Uterus (tissue), 4 donors: ENCODE results near the gene CTDSPL. TPM values are rescaled to one million over a fixed set of nuclear protein-coding genes. Genes with fewer than 3 reads are reported as not detected.
A peak's percentile ranks its signal among the peaks of the same experiment; 100 is the strongest.
"Not testable (repeated sequence)": the region's sequence is repeated elsewhere in the genome, so short reads cannot be mapped to it uniquely, and the experiment has no call there.

ENCODE experiments used
- DNase-seq, 2 donors: peaks; one replicate each; pipeline ENCODE4 v3.0.0-alpha.2; 2019 to 2020
- H3K27ac ChIP-seq, 2 donors: fragments of 200-600 bp; sonication (generic); 1 replicate in 1 of 2; 2 replicates in 1 of 2; pipeline ENCODE4 v1.5.1; 2016 to 2018
- H3K27me3 ChIP-seq, 2 donors: fragments of 200-600 bp; sonication (generic); one replicate each; pipeline ENCODE4 v1.5.1; 2018 to 2019; ENCODE audit warnings: control low read depth in 1 of 2
- H3K36me3 ChIP-seq, 2 donors: fragments of 200-600 bp; sonication (generic); one replicate each; pipeline ENCODE4 v1.5.1; 2019; ENCODE audit warnings: control low read depth in 1 of 2
- H3K4me1 ChIP-seq, 2 donors: fragments of 200-600 bp; sonication (generic); one replicate each; pipeline ENCODE4 v1.5.1; 2018 to 2019; ENCODE audit warnings: control low read depth in 1 of 2
- H3K4me3 ChIP-seq, 2 donors: fragments of 200-600 bp; sonication (generic); 1 replicate in 1 of 2; 2 replicates in 1 of 2; pipeline ENCODE4 v1.5.1; 2018 to 2019; ENCODE audit warnings: mild to moderate bottlenecking in 1 of 2
- H3K9me3 ChIP-seq, 2 donors: fragments of 200-600 bp; sonication (generic); one replicate each; pipeline ENCODE4 v1.5.1; 2019; ENCODE audit warnings: control low read depth in 1 of 2
- CTCF ChIP-seq, 4 experiments: fragments of 200-600 bp in 2 of 4; fragments of 450-650 bp in 2 of 4; sonication (generic) in 2 of 4; IDR thresholded peaks; one replicate each; pipeline ENCODE4 v1.5.1; 2016 to 2019; ENCODE audit warnings: antibody characterized with exemption in 4 of 4, mild to moderate bottlenecking in 2 of 4, moderate library complexity in 1 of 4
- POLR2A ChIP-seq, 2 donors: fragments of 450-650 bp; IDR thresholded peaks; one replicate each; pipeline ENCODE4 v1.6.1; 2016; ENCODE audit warnings: antibody characterized with exemption in 2 of 2, mild to moderate bottlenecking in 1 of 2, moderate library complexity in 1 of 2
- intact Hi-C: fragments of 100-400 bp; cut with DNase I; formaldehyde crosslinking; loops from one replicate; pipeline ENCODE4 v1.15.1; 2023; ENCODE audit warnings: low total_unique reads
- total RNA-seq, 4 donors: library from RNA; depleted of rRNA in 3 of 4; stranded (reverse); fragments of >200 nt in 3 of 4; gene quantifications; one replicate each; pipeline versions ENCODE4 v1.1.0 to v1.2.4, GENCODE V29; 2014 to 2023
- donor health status: DM: yes; HTN: yes; CAD: no.

Gene CTDSPL
- total RNA-seq, 4 donors from 2014 or later = 6.4 to 55.9 (median 28.7) TPM

GRCh38 chr3:38029400-38030125 lies 167.9 kb downstream of the CTDSPL start, which contains the start of gene PLCD1:
Gene PLCD1, minus strand, starts transcription at chr3:38029642. Its CDS starts 103 bp downstream, at chr3:38029539.
- TF ChIP-seq POLR2A (IDR thresholded peaks at IDR 0.05) = peak; percentile 21 to 54
- TF ChIP-seq CTCF (IDR thresholded peaks at IDR 0.05) = peak in 1 of 4 experiments; percentile 2

GRCh38 chr3:38030126-38031021 lies 168.7 kb downstream of the CTDSPL start:
- Histone ChIP-seq H3K4me1 (peaks cover 0 to 7% of the 10 kb centered on the region in 2 donors), H3K27ac (peak overlapping the region; percentile 87 to 93), H3K36me3 (no peaks in the 10 kb centered on the region), H3K27me3 (no peaks in the 10 kb centered on the region), H3K4me3 (peak overlapping the region; percentile 59 to 98), H3K9me3 (no peaks in the 10 kb centered on the region)
- TF ChIP-seq CTCF (IDR thresholded peaks at IDR 0.05) (no peak), POLR2A (IDR thresholded peaks at IDR 0.05) (no peak)
- intact Hi-C loops = no loop called here
- DNase-seq = no peak

More at GRCh38 chr3:38029400-38030125, 167.9 kb downstream of the CTDSPL start, which contains the start of gene PLCD1:
- no peaks in the 10 kb centered on the region for H3K27me3 ChIP-seq
- peaks cover 0 to 8% of the 10 kb centered on the region in 2 donors for H3K4me1 ChIP-seq
- H3K36me3 ChIP-seq = no peaks in the 10 kb centered on the region
- DNase-seq = peak; percentile 80 to 86
- intact Hi-C loops = no loop called here
- no peaks in the 10 kb centered on the region for H3K9me3 ChIP-seq
- peak within 1 kb of the TSS; percentile 59 to 98 for H3K4me3 ChIP-seq
- peak within 1 kb of the TSS; percentile 87 to 93 for H3K27ac ChIP-seq

- Histone ChIP-seq H3K9me3 (no peaks in the 10 kb centered on the region), H3K27ac (peak overlapping the region; percentile 87 to 93), H3K36me3 (no peaks in the 10 kb centered on the region), H3K4me3 (no peak overlapping the region), H3K27me3 (no peaks in the 10 kb centered on the region), H3K4me1 (no peaks in the 10 kb centered on the region)
- intact Hi-C loops = no loop called here
- DNase-seq = peak in 1 of 2 donors; percentile 50
- TF ChIP-seq CTCF (IDR thresholded peaks at IDR 0.05) = no peak
- TF ChIP-seq POLR2A (IDR thresholded peaks at IDR 0.05) = no peak
These were observed 169.6 kb downstream of the CTDSPL start for GRCh38 chr3:38031022-38031994.

- no peak for DNase-seq
- Histone ChIP-seq H3K4me3 (no peak overlapping the region), H3K9me3 (no peaks in the 10 kb centered on the region), H3K36me3 (no peaks in the 10 kb centered on the region), H3K4me1 (no peaks in the 10 kb centered on the region), H3K27me3 (no peaks in the 10 kb centered on the region), H3K27ac (no peak overlapping the region)
- no peak for TF ChIP-seq CTCF (IDR thresholded peaks at IDR 0.05)
- intact Hi-C loops = no loop called here
These were observed 170.7 kb downstream of the CTDSPL start for GRCh38 chr3:38032328-38032865.

GRCh38 chr3:38033586-38033985 lies 171.9 kb downstream of the CTDSPL start:
- H3K4me1 ChIP-seq, intact Hi-C loops, H3K4me3 ChIP-seq, H3K27ac ChIP-seq, H3K36me3 ChIP-seq, DNase-seq, H3K9me3 ChIP-seq, H3K27me3 ChIP-seq: not testable (repeated sequence)
